Prostate gland (tissue), 2 donors: ENCODE measurements around the gene CDC42BPA.

Source experiments
- POLR2A ChIP-seq: fragments of 450-650 bp; IDR thresholded peaks from one replicate; pipeline ENCODE4 v1.6.1; 2016; ENCODE audit warnings: antibody characterized with exemption, mild to moderate bottlenecking
- POLR2AphosphoS5 ChIP-seq: sonication (generic); formaldehyde crosslinking; IDR thresholded peaks from one replicate; pipeline ENCODE4 v1.6.1; 2017; ENCODE audit warnings: antibody characterized with exemption
- TF ChIP-seq, protein P1 (sequence below), 4 experiments: fragments of 200-600 bp in 2 of 4; fragments of 450-650 bp in 2 of 4; sonication (generic) in 2 of 4; IDR thresholded peaks; 1 replicate in 3 of 4; 2 replicates in 1 of 4; pipeline ENCODE4 v1.5.1; 2016 to 2019; ENCODE audit warnings: antibody characterized with exemption in 4 of 4, mild to moderate bottlenecking in 2 of 4, moderate library complexity in 2 of 4

DNA sequence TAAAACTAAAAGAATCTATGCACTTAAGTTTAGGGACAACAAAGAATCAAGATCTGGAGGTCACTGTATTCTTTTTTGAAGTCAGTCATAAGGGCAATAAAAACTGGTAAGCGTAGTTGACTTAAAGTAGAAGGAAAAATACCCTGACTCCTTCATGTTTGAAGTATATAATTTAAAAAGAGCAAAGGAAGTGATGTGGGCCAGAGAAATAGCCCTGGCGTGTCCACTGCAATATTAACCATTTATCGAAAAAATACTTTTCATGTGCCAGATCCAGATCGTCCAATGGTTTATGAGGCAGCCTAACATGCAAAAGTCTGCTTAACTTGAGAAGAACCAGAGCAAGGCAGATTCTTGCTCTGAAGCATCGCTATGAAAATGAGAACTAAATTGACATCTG is 216.2 kb downstream of the CDC42BPA start:
- TF ChIP-seq, protein P1, sequence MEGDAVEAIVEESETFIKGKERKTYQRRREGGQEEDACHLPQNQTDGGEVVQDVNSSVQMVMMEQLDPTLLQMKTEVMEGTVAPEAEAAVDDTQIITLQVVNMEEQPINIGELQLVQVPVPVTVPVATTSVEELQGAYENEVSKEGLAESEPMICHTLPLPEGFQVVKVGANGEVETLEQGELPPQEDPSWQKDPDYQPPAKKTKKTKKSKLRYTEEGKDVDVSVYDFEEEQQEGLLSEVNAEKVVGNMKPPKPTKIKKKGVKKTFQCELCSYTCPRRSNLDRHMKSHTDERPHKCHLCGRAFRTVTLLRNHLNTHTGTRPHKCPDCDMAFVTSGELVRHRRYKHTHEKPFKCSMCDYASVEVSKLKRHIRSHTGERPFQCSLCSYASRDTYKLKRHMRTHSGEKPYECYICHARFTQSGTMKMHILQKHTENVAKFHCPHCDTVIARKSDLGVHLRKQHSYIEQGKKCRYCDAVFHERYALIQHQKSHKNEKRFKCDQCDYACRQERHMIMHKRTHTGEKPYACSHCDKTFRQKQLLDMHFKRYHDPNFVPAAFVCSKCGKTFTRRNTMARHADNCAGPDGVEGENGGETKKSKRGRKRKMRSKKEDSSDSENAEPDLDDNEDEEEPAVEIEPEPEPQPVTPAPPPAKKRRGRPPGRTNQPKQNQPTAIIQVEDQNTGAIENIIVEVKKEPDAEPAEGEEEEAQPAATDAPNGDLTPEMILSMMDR (IDR thresholded peaks at IDR 0.05) = no peak
- TF ChIP-seq POLR2A = no peak
- TF ChIP-seq POLR2AphosphoS5 = no peak
